Testis (tissue), 2 donors: Measurements from ENCODE around the gene RAB7A.

Experiments
- POLR2A ChIP-seq: fragments of 450-650 bp; IDR thresholded peaks from one replicate; pipeline ENCODE4 v1.6.1; 2017; ENCODE audit warnings: antibody characterized with exemption, mild to moderate bottlenecking, moderate library complexity
- TF ChIP-seq, protein P1 (sequence below), 3 experiments: fragments of 450-650 bp in 2 of 3; fragments of 200-600 bp in 1 of 3; sonication (generic) in 1 of 3; IDR thresholded peaks; one replicate each; pipeline ENCODE4 v1.5.1; 2016 to 2019; ENCODE audit warnings: antibody characterized with exemption in 3 of 3, mild to moderate bottlenecking in 2 of 3, moderate library complexity in 1 of 3

DNA sequence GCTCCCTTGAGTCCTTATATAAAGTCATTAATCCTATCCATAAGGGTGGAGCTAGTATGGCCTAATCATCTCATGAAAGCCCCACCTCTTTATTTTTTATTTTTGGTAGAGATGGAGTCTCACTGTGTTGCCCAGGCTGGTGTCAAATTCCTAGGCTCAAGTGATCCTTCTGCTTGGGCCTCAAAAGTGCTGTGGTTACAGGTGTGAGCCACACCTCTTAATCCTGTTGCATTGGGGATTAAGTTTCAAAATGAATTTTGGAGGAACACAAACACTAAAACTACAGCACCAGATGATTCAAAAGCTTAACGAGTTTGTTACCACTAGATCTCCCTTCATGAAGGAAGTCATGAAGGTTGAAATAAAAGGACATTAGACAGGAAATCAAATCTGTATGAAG is 27.7 kb downstream of the RAB7A start:
- TF ChIP-seq, protein P1, sequence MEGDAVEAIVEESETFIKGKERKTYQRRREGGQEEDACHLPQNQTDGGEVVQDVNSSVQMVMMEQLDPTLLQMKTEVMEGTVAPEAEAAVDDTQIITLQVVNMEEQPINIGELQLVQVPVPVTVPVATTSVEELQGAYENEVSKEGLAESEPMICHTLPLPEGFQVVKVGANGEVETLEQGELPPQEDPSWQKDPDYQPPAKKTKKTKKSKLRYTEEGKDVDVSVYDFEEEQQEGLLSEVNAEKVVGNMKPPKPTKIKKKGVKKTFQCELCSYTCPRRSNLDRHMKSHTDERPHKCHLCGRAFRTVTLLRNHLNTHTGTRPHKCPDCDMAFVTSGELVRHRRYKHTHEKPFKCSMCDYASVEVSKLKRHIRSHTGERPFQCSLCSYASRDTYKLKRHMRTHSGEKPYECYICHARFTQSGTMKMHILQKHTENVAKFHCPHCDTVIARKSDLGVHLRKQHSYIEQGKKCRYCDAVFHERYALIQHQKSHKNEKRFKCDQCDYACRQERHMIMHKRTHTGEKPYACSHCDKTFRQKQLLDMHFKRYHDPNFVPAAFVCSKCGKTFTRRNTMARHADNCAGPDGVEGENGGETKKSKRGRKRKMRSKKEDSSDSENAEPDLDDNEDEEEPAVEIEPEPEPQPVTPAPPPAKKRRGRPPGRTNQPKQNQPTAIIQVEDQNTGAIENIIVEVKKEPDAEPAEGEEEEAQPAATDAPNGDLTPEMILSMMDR (IDR thresholded peaks at IDR 0.05), result no peak
- TF ChIP-seq POLR2A, result no peak
